ENCODE data around the gene CCL3.

DNA sequence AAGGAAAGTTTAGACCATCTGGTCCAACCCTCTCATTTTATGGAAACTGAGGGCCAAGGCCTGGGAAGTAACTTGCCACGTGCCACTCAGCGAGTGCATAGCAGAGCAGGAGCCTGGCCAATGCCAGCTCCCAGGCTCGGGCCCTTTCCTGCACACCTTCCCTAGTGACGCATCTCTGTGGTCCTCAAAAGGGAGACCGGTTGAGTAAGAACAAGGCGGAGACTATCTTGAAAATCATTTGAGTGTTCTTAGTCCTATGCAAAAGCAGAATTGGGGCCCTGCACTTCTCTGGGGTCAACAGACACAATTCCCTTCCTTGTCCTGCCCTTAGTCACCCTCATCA, 16.5 kb upstream of the CCL3 start:
- TF ChIP-seq CTCF (IDR thresholded peaks at IDR 0.05 in 4 of 5, conservative IDR thresholded peaks at IDR 0.05 in 1 of 5), result no peak
- no peak for TF ChIP-seq POLR2A (IDR thresholded peaks at IDR 0.05)
